Cardiac muscle cell (in vitro differentiated cells and primary cell): ENCODE results near the gene LGR4. TPM values are rescaled to one million over a fixed set of nuclear protein-coding genes. Genes with fewer than 3 reads are reported as not detected.

Experiments used
- DNase-seq, 2 donors: peaks; one replicate each; pipeline versions ENCODE4 v3.0.0 to v3.0.0-alpha.2; 2010 to 2017; ENCODE audit warnings: low read depth in 1 of 2, low spot score in 1 of 2
- H3K27ac ChIP-seq: fragments of 200-600 bp; sonication (generic); 2 replicates; pipeline ENCODE4 v1.5.1; 2016
- H3K27me3 ChIP-seq: fragments of 200-600 bp; sonication (generic); 2 replicates; pipeline ENCODE4 v1.6.0; 2016; ENCODE audit warnings: control low read depth
- H3K36me3 ChIP-seq: fragments of 200-600 bp; sonication (generic); 2 replicates; pipeline ENCODE4 v1.5.1; 2016; ENCODE audit warnings: control low read depth
- H3K4me1 ChIP-seq: fragments of 200-600 bp; sonication (generic); 2 replicates; pipeline ENCODE4 v1.8.1; 2017; ENCODE audit warnings: low read depth, mild to moderate bottlenecking, mixed run types
- H3K4me3 ChIP-seq: fragments of 200-600 bp; sonication (generic); 2 replicates; pipeline ENCODE4 v1.5.1; 2016; ENCODE audit warnings: mild to moderate bottlenecking
- H3K9me3 ChIP-seq: fragments of 200-600 bp; sonication (generic); 2 replicates; pipeline ENCODE4 v1.5.1; 2017; ENCODE audit warnings: low read depth, mild to moderate bottlenecking, control low read depth
- CTCF ChIP-seq: IDR thresholded peaks from 2 replicates; pipeline ENCODE4 v1.5.1; 2012; ENCODE audit warnings: low read depth, mild to moderate bottlenecking, low read length
- polyA plus RNA-seq: library from polyadenylated mRNA; unstranded; fragments of >200 nt; fragmentation: Nextera tagmentation; extraction: Ambion mirVana; gene quantifications from 2 replicates; pipeline ENCODE4 v1.2.1, GENCODE V29; 2016
- total RNA-seq: library from RNA; depleted of rRNA; stranded (reverse); fragments of >200 nt; gene quantifications from 2 replicates; pipeline ENCODE4 v1.2.3, GENCODE V29; 2016

LGR4 gene
- total and polyA plus RNA-seq, 2 experiments from 2014 or later: 52.4 to 89.3 TPM

GRCh38 chr11:27370374-27370773 lies 102.2 kb downstream of the LGR4 start:
- H3K4me3 ChIP-seq: no peak overlapping the region
- H3K9me3 ChIP-seq: no peaks in the 10 kb centered on the region
- peak overlapping the region; percentile 8 for H3K27ac ChIP-seq
- H3K27me3 ChIP-seq: no peaks in the 10 kb centered on the region
- no peaks in the 10 kb centered on the region for H3K4me1 ChIP-seq
- H3K36me3 ChIP-seq: peaks cover 55% of the 10 kb centered on the region
- DNase-seq: no peak
- no peak for TF ChIP-seq CTCF

- H3K27me3 ChIP-seq: no peaks in the 10 kb centered on the region
- H3K27ac ChIP-seq: peak overlapping the region; percentile 62
- peaks cover 7% of the 10 kb centered on the region for H3K4me1 ChIP-seq
- H3K36me3 ChIP-seq: peaks cover 35% of the 10 kb centered on the region
- no peak for DNase-seq
- no peak overlapping the region for H3K4me3 ChIP-seq
- H3K9me3 ChIP-seq: no peaks in the 10 kb centered on the region
- TF ChIP-seq CTCF: no peak
These were observed 104.7 kb downstream of the LGR4 start for GRCh38 chr11:27367881-27368280.

- peaks cover 32% of the 10 kb centered on the region for H3K4me1 ChIP-seq
- peak overlapping the region; percentile 43 for H3K4me3 ChIP-seq
- no peaks in the 10 kb centered on the region for H3K9me3 ChIP-seq
- no peaks in the 10 kb centered on the region for H3K27me3 ChIP-seq
- H3K36me3 ChIP-seq: peaks cover 13% of the 10 kb centered on the region
- peak overlapping the region; percentile 72 for H3K27ac ChIP-seq
- DNase-seq: no peak
- no peak for TF ChIP-seq CTCF
These were observed 108.9 kb downstream of the LGR4 start for GRCh38 chr11:27363576-27364117.

GRCh38 chr11:27362749-27363575 lies 109.6 kb downstream of the LGR4 start, which contains the start of gene CCDC34:
Gene CCDC34 (minus strand): TSS chr11:27363215. CDS start chr11:27363194, 21 bp downstream.
- peak; percentile 97 for DNase-seq
- Histone ChIP-seq H3K36me3 (peaks cover 13% of the 10 kb centered on the region), H3K9me3 (no peaks in the 10 kb centered on the region), H3K4me1 (peaks cover 32% of the 10 kb centered on the region), H3K27ac (peak within 1 kb of the TSS; percentile 72), H3K4me3 (peak within 1 kb of the TSS; percentile 43), H3K27me3 (no peaks in the 10 kb centered on the region)
- no peak for TF ChIP-seq CTCF

GRCh38 chr11:27361649-27362431 lies 110.8 kb downstream of the LGR4 start:
- no peaks in the 10 kb centered on the region for H3K27me3 ChIP-seq
- peak overlapping the region; percentile 43 for H3K4me3 ChIP-seq
- DNase-seq: no peak
- H3K27ac ChIP-seq: peak overlapping the region; percentile 72
- no peaks in the 10 kb centered on the region for H3K9me3 ChIP-seq
- H3K36me3 ChIP-seq: peaks cover 8% of the 10 kb centered on the region
- H3K4me1 ChIP-seq: peaks cover 32% of the 10 kb centered on the region
- TF ChIP-seq CTCF: no peak
